SK-N-SH (cell line): ENCODE data around the gene TNNC1. TPM values are rescaled to one million over a fixed set of nuclear protein-coding genes. Genes with fewer than 3 reads are reported as not detected.

Experiments used
- CTCF ChIA-PET: fragments of 300-600, 350-600 bp; formaldehyde crosslinking; extraction: SDS; loops from one replicate; lab custom pipeline; 2021; lab: Yijun Ruan, JAX
- POLR2A ChIA-PET: fragments of 350-600 bp; sonication (Branson Sonifier 250); formaldehyde crosslinking; extraction: SDS; loops from one replicate; lab custom pipeline; 2020; ENCODE audit warnings: antibody characterized with exemption, inconsistent platforms; lab: Yijun Ruan, JAX
- DNase-seq: peaks from one replicate; pipeline ENCODE4 v3.0.0; 2012
- H2AFZ ChIP-seq: fragments of 200-600 bp; sonication (generic); 2 replicates; pipeline ENCODE4 v1.8.1; 2016; ENCODE audit warnings: antibody characterized with exemption, mild to moderate bottlenecking, low read depth
- H3F3A ChIP-seq: fragments of 200-600 bp; sonication (generic); replicated peaks from 2 replicates; pipeline ENCODE3; 2016; ENCODE audit warnings: antibody characterized with exemption, mild to moderate bottlenecking; ENCODE audit not compliant: insufficient read depth
- H3K27ac ChIP-seq, 2 experiments: fragments of 200-500 bp in 1 of 2; fragments of 200-600 bp in 1 of 2; sonication (Bioruptor generic) in 1 of 2; sonication (generic), shearing (Covaris generic) in 1 of 2; 2 replicates each; pipeline versions ENCODE4 v1.5.1 to v1.6.1; 2014 to 2016; ENCODE audit warnings: low read depth in 2 of 2, inconsistent platforms in 1 of 2, low read length in 1 of 2, mild to moderate bottlenecking in 1 of 2, mixed read lengths in 1 of 2
- H3K27me3 ChIP-seq: fragments of 200-600 bp; sonication (generic), shearing (Covaris generic); 2 replicates; pipeline ENCODE4 v1.6.1; 2016; ENCODE audit warnings: mixed run types; ENCODE audit not compliant: insufficient read depth
- H3K36me3 ChIP-seq, 2 experiments: fragments of 200-500 bp in 1 of 2; fragments of 200-600 bp in 1 of 2; sonication (Bioruptor generic) in 1 of 2; sonication (generic) in 1 of 2; replicated peaks in 1 of 2; 2 replicates each; pipeline versions ENCODE3 to v1.5.1; 2014 to 2016; ENCODE audit warnings: low read length in 1 of 2, mild to moderate bottlenecking in 1 of 2; ENCODE audit not compliant: insufficient read depth in 2 of 2, control insufficient read depth in 1 of 2
- H3K4me1 ChIP-seq, 2 experiments: fragments of 200-500 bp in 1 of 2; fragments of 200-600 bp in 1 of 2; sonication (Bioruptor generic) in 1 of 2; sonication (generic), shearing (Covaris generic) in 1 of 2; 2 replicates each; pipeline versions ENCODE4 v1.5.1 to v1.6.1; 2014 to 2016; ENCODE audit warnings: low read depth in 1 of 2, low read length in 1 of 2, mixed run types in 1 of 2; ENCODE audit not compliant: insufficient read depth in 2 of 2, control insufficient read depth in 1 of 2
- H3K4me2 ChIP-seq: fragments of 200-600 bp; sonication (generic), shearing (Covaris generic); 2 replicates; pipeline ENCODE4 v1.6.1; 2017; ENCODE audit warnings: mixed run types
- H3K4me3 ChIP-seq, 2 experiments: fragments of 200-500 bp in 1 of 2; fragments of 200-600 bp in 1 of 2; sonication (Bioruptor generic) in 1 of 2; sonication (generic), shearing (Covaris generic) in 1 of 2; 2 replicates each; pipeline versions ENCODE4 v1.5.1 to v1.8.1; 2014 to 2016; ENCODE audit warnings: low read depth in 2 of 2, inconsistent platforms in 1 of 2, low read length in 1 of 2, mild to moderate bottlenecking in 1 of 2, mixed read lengths in 1 of 2, moderate library complexity in 1 of 2
- H3K79me2 ChIP-seq: fragments of 200-600 bp; sonication (generic); 2 replicates; pipeline ENCODE4 v1.8.1; 2017; ENCODE audit warnings: mild to moderate bottlenecking; ENCODE audit not compliant: insufficient read depth
- H3K9ac ChIP-seq: fragments of 200-600 bp; sonication (generic); 2 replicates; pipeline ENCODE4 v1.6.1; 2017; ENCODE audit warnings: mixed run types
- H3K9me2 ChIP-seq: fragments of 200-600 bp; sonication (generic); 2 replicates; pipeline ENCODE4 v1.6.1; 2017; ENCODE audit warnings: mixed run types
- H3K9me3 ChIP-seq: fragments of 200-600 bp; sonication (generic); 2 replicates; pipeline ENCODE4 v1.6.1; 2017; ENCODE audit warnings: mixed run types, mild to moderate bottlenecking, moderate library complexity
- H4K20me1 ChIP-seq: fragments of 200-600 bp; sonication (generic); 2 replicates; pipeline ENCODE4 v1.6.1; 2017; ENCODE audit warnings: mild to moderate bottlenecking, mixed run types; ENCODE audit not compliant: insufficient read depth
- EP300 ChIP-seq, 2 experiments: IDR thresholded peaks; 2 replicates each; pipeline versions ENCODE4 v1.4.0 to v1.6.1; 2012; ENCODE audit warnings: borderline replicate concordance in 1 of 2, low read depth in 1 of 2, low read length in 1 of 2
- FOXJ3 ChIP-seq: sonication (generic); formaldehyde crosslinking; IDR thresholded peaks from 2 replicates; pipeline ENCODE4 v1.5.1; 2020; ENCODE audit warnings: mild to moderate bottlenecking, missing genetic modification reagents
- FOXM1 ChIP-seq: IDR thresholded peaks from 2 replicates; pipeline ENCODE4 v1.4.0; 2012; ENCODE audit warnings: low read depth, mild to moderate bottlenecking
- GABPA ChIP-seq: IDR thresholded peaks from 2 replicates; pipeline ENCODE4 v1.4.0; 2012; ENCODE audit warnings: low read depth, mild to moderate bottlenecking
- GATA2 ChIP-seq: sonication (generic); formaldehyde crosslinking; IDR thresholded peaks from 2 replicates; pipeline ENCODE4 v1.5.0; 2020; ENCODE audit warnings: mild to moderate bottlenecking, missing genetic modification reagents
- NRF1 ChIP-seq: IDR thresholded peaks from 2 replicates; pipeline ENCODE4 v1.6.1; 2012; ENCODE audit warnings: low read depth, mild to moderate bottlenecking, low read length
- POLR2AphosphoS5 ChIP-seq: IDR thresholded peaks from 2 replicates; pipeline ENCODE4 v1.6.1; 2012; ENCODE audit warnings: low read depth, low read length
- RCOR1 ChIP-seq: fragments of 150-350 bp; IDR thresholded peaks from 2 replicates; pipeline ENCODE4 v1.6.1; 2017; ENCODE audit warnings: antibody characterized with exemption, low read length
- RFX5 ChIP-seq: IDR thresholded peaks from 2 replicates; pipeline ENCODE4 v1.6.1; 2012; ENCODE audit warnings: mild to moderate bottlenecking, improper control_type of control experiment, low read length
- SIN3A ChIP-seq: IDR thresholded peaks from 2 replicates; pipeline ENCODE4 v1.6.1; 2012; ENCODE audit warnings: low read depth, mild to moderate bottlenecking, low read length, moderate library complexity, borderline replicate concordance
- TAF1 ChIP-seq: IDR thresholded peaks from 2 replicates; pipeline ENCODE4 v1.6.1; 2012; ENCODE audit warnings: low read depth, mild to moderate bottlenecking, low read length, moderate library complexity, borderline replicate concordance
- TCF12 ChIP-seq: IDR thresholded peaks from 2 replicates; pipeline ENCODE4 v1.4.0; 2012
- TEAD4 ChIP-seq: IDR thresholded peaks from 2 replicates; pipeline ENCODE4 v1.4.0; 2012; ENCODE audit warnings: mild to moderate bottlenecking, borderline replicate concordance; ENCODE audit not compliant: insufficient read depth
- YY1 ChIP-seq: IDR thresholded peaks from 2 replicates; pipeline ENCODE4 v1.4.0; 2012; ENCODE audit warnings: low read depth, mild to moderate bottlenecking
- ZBTB33 ChIP-seq: IDR thresholded peaks from 2 replicates; pipeline ENCODE4 v1.4.0; 2012; ENCODE audit warnings: low read depth, borderline replicate concordance
- WGBS: methylation state at CpG from one replicate; pipeline ENCODE4 v1.1.6; 2017; ENCODE audit warnings: low lambda C conversion rate; 5-methylcytosine and 5-hydroxymethylcytosine counted together
- polyA plus RNA-seq, 3 experiments: library from polyadenylated mRNA; depleted of rRNA; stranded (reverse); fragments of >200 nt; gene quantifications; 2 replicates each; pipeline ENCODE4 v1.2.3, GENCODE V29; 2012
- TF ChIP-seq, protein P1 (sequence below): fragments of 150-350 bp; IDR thresholded peaks from 2 replicates; pipeline ENCODE4 v1.6.1; 2016; ENCODE audit warnings: mild to moderate bottlenecking, low read depth, low read length
- TF ChIP-seq, protein P2 (sequence below): IDR thresholded peaks from 2 replicates; pipeline ENCODE4 v1.6.1; 2012; ENCODE audit warnings: mild to moderate bottlenecking, low read depth, low read length, moderate library complexity

TNNC1 gene
- polyA plus RNA-seq, 1 of the 3 experiments (the other 2 are of a cell fraction): 2.6 TPM

GRCh38 chr3:52452126-52452525 lies 1.7 kb downstream of the TNNC1 start:
- ChIA-PET CTCF (interaction anchor here (0.9 to 16.5 kb wide), 4 partner anchors 10 to 487 kb away, joined by 3 to 578 read pairs (median 4); no protein-coding TSS in a partner anchor), POLR2A (no interaction called here)
- WGBS: 93% methylated on average over 3 of the region's 6 CpGs

GRCh38 chr3:52451237-52452083 lies 2.4 kb downstream of the TNNC1 start:
- ChIA-PET CTCF (interaction anchor here (0.9 to 16.5 kb wide), 4 partner anchors 9 to 487 kb away, joined by 3 to 578 read pairs (median 4); no protein-coding TSS in a partner anchor), POLR2A (no interaction called here)
- Histone ChIP-seq H3K9me2 (no peaks in the 10 kb centered on the region), H4K20me1 (no peaks in the 10 kb centered on the region), H3K79me2 (peaks cover 13% of the 10 kb centered on the region), H3F3A (no peaks in the 10 kb centered on the region), H3K27me3 (no peaks in the 10 kb centered on the region), H3K9me3 (no peaks in the 10 kb centered on the region), H2AFZ (no peak overlapping the region), H3K4me2 (no peak overlapping the region), H3K4me1 (peaks cover 0 to 15% of the 10 kb centered on the region in 2 experiments; a peak in 1 of 4 replicates), H3K9ac (no peak overlapping the region), H3K36me3 (no peaks in the 10 kb centered on the region), H3K27ac (no peak overlapping the region), H3K4me3 (no peak overlapping the region)
- WGBS: 93% methylated on average over 22 of the region's 24 CpGs
- TF ChIP-seq ZBTB33 (no peak), FOXJ3 (CRISPR knock-in tag) (no peak), SIN3A (no peak), GABPA (no peak), NRF1 (no peak), RFX5 (no peak), TCF12 (no peak), POLR2AphosphoS5 (no peak), YY1 (no peak), TAF1 (no peak), RCOR1 (no peak), GATA2 (CRISPR knock-in tag) (no peak), FOXM1 (no peak), EP300 (IDR thresholded peaks at IDR 0.05; ENCODE audit: borderline replicate concordance in 1 of 2, low read depth in 1 of 2, low read length in 1 of 2) (no peak), TEAD4 (no peak)
- TF ChIP-seq, protein P1, sequence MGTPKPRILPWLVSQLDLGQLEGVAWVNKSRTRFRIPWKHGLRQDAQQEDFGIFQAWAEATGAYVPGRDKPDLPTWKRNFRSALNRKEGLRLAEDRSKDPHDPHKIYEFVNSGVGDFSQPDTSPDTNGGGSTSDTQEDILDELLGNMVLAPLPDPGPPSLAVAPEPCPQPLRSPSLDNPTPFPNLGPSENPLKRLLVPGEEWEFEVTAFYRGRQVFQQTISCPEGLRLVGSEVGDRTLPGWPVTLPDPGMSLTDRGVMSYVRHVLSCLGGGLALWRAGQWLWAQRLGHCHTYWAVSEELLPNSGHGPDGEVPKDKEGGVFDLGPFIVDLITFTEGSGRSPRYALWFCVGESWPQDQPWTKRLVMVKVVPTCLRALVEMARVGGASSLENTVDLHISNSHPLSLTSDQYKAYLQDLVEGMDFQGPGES: no peak
- TF ChIP-seq, protein P2, sequence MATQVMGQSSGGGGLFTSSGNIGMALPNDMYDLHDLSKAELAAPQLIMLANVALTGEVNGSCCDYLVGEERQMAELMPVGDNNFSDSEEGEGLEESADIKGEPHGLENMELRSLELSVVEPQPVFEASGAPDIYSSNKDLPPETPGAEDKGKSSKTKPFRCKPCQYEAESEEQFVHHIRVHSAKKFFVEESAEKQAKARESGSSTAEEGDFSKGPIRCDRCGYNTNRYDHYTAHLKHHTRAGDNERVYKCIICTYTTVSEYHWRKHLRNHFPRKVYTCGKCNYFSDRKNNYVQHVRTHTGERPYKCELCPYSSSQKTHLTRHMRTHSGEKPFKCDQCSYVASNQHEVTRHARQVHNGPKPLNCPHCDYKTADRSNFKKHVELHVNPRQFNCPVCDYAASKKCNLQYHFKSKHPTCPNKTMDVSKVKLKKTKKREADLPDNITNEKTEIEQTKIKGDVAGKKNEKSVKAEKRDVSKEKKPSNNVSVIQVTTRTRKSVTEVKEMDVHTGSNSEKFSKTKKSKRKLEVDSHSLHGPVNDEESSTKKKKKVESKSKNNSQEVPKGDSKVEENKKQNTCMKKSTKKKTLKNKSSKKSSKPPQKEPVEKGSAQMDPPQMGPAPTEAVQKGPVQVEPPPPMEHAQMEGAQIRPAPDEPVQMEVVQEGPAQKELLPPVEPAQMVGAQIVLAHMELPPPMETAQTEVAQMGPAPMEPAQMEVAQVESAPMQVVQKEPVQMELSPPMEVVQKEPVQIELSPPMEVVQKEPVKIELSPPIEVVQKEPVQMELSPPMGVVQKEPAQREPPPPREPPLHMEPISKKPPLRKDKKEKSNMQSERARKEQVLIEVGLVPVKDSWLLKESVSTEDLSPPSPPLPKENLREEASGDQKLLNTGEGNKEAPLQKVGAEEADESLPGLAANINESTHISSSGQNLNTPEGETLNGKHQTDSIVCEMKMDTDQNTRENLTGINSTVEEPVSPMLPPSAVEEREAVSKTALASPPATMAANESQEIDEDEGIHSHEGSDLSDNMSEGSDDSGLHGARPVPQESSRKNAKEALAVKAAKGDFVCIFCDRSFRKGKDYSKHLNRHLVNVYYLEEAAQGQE: no peak
- DNase-seq: no peak

More at GRCh38 chr3:52452126-52452525, 1.7 kb downstream of the TNNC1 start:
- Histone ChIP-seq H3K9ac (no peak overlapping the region), H3K36me3 (no peaks in the 10 kb centered on the region), H3K4me3 (no peak overlapping the region), H3K27me3 (no peaks in the 10 kb centered on the region), H3K27ac (no peak overlapping the region), H3K9me2 (no peaks in the 10 kb centered on the region), H3K9me3 (no peaks in the 10 kb centered on the region), H4K20me1 (peaks cover 1% of the 10 kb centered on the region), H3F3A (no peaks in the 10 kb centered on the region), H3K4me2 (no peak overlapping the region), H3K4me1 (peaks cover 5 to 22% of the 10 kb centered on the region in 2 experiments), H3K79me2 (peaks cover 20% of the 10 kb centered on the region), H2AFZ (no peak overlapping the region)
- TF ChIP-seq RFX5: no peak
- no peak for DNase-seq
